GM21515 (cell line): ENCODE measurements around the gene ANKFY1.
"Not testable (repeated sequence)": the region's sequence is repeated elsewhere in the genome, so short reads cannot be mapped to it uniquely, and the experiment has no call there.

Experiments
- ATAC-seq: cut with Tn5 transposase; IDR thresholded peaks from one replicate; pipeline ENCODE4 v1.9.1; 2021; ENCODE audit not compliant: unreplicated experiment

ANKFY1 gene

DNA sequence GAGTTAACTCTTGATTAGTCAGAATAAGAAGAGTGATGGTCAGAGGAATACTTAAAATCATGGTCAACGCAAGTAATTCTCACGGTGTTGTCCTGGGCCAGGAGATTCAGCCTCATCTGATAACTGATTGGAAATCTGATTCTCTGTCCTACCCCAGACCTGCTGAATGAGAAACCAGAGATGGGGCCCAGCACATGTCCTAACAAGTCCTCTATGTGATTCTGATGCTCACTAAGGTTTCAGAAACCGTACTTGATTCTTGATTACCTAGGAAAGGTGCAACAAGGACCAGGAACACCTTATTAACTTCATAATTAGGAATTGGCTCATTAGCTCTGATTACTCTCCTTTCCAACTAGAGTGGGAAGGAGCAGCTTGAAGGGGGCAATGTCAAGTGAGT, 44.5 kb downstream of the ANKFY1 start:
- ATAC-seq = no peak

DNA sequence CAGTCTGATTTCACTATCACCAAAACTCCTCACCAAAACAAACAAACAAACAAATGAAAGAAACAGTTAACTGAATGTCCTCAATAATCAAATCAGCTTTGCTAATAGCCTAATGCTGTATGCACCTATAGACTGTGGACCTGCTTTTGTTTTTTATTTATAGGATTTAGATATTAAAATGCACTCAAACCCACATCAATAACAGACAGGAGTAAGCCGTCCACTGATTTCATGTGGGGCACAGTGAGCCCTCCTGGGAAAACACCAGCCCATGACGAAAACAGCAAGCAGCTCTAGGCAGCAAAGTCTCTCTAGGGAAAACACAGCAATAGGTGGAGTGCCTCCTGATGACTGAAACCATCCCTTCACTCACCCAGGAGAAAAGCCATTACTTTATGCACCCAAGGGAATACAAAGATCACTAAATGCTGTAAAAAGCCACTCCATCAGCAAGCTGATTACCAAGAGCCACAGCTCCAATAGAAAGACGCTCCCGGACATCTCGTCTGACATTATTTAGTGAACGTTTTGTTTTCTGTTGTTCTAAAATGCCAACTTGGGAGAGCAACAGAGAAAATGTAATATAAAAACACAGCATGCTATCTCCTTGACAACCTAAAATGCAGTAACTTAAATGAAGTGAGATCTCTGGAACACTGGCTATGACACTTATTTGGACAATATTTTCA, 47.8 kb downstream of the ANKFY1 start:
- ATAC-seq = no peak

DNA sequence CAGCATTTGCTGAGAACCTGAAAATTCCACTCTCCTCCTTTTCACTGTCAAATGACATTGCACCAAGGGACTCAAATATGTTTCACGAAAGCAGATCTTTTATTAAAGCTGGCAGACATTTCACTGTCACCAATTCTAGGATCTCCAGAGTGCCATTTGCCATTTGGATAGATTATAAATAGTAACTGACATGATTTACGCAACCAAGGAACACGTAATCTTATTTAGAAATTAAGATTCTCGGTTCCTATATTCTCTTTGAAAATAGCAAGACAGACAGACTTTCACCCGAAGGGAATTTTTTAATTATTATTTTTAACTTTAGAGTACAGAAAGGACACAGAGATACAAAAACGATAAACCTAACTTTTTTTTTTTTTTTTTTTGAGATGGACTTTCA, 49.6 kb downstream of the ANKFY1 start:
- no peak for ATAC-seq

- ATAC-seq = no peak
Observed at GRCh38 chr17:4209611-4210010, 54.2 kb downstream of the ANKFY1 start.

DNA sequence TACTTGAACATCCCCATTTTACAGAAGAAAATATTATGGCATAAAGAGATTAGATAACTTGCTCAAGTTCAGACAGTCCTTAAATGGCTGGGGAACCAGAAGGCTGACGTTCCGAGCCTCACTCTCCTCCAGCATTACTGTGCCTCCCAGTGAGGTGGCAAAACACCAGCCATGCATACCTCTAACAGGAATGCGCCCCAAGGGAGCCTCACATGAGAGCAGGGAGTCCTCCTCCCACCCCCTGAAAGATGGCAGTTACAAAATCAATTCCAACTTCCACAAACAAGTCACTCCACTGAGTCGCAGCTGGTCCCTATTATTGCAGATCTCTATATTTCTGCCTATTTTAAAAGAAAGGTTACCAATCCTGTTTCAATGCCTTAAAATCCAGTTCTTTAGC, 55.5 kb downstream of the ANKFY1 start:
- no peak for ATAC-seq

GRCh38 chr17:4206962-4207361, 56.8 kb downstream of the ANKFY1 start:
- no peak for ATAC-seq

DNA sequence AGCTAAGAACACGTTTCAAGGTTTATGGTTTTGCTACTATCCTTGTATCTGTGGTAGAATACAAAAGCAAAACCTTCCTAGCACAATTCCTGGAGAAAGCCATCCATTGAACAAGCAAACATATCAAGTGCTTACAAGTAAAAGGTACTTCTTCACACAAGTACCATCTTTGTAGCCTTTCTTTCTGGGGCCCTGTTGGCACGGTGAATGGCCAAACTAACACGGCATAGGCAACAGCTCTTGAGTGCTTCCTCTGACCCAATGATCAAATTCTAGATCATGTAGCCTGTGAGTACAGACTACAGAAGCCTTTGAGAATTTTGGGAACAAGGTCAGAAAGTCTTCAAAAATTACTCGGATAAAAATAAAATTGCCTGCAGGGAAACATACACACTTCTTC, 57.9 kb downstream of the ANKFY1 start:
- ATAC-seq = no peak

GRCh38 chr17:4204710-4205173, 59.0 kb downstream of the ANKFY1 start:
- no peak for ATAC-seq

- ATAC-seq = no peak
Observed at GRCh38 chr17:4204190-4204589, 59.6 kb downstream of the ANKFY1 start.

DNA sequence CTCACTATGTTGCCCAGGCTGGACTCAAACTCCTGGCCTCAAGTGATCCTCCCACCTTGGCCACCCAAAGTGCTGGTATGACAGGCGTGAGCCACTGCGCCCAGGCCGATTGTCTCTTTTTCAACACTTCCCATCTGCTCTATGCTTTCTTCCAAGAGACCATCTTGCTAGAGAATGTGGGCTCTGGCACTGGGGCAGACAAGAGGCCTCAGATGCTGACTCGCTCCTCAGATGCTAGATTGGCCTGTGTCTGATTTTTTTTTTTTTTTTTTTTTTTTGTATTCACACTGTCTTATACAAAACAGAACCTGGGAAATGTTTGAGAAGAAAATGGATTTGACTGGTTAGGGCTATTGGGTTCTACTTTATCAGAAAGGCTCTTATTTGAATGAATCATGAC, 62.6 kb downstream of the ANKFY1 start:
- no peak for ATAC-seq

- no peak for ATAC-seq
Observed at GRCh38 chr17:4199818-4200402, 63.9 kb downstream of the ANKFY1 start.

GRCh38 chr17:4198995-4199394, 64.8 kb downstream of the ANKFY1 start:
- ATAC-seq = no peak

DNA sequence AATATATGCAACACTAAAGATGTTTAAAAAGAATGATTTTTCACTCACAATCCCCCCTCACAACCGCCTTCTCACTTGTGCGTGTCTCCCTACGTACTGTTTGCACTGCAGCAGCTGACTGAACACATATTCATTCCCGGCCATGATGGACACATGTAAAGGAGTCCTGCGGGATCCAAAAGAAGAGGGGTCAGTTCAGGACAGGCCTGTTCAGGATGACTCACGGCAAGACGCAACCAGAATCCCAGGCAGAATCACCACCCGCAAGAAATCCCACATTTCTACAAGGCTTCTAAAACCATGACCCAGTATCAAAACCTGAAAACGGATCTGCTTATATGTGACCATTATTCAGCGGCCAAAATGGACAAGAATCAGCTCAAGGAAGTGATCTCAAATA, 68.5 kb downstream of the ANKFY1 start:
- no peak for ATAC-seq

DNA sequence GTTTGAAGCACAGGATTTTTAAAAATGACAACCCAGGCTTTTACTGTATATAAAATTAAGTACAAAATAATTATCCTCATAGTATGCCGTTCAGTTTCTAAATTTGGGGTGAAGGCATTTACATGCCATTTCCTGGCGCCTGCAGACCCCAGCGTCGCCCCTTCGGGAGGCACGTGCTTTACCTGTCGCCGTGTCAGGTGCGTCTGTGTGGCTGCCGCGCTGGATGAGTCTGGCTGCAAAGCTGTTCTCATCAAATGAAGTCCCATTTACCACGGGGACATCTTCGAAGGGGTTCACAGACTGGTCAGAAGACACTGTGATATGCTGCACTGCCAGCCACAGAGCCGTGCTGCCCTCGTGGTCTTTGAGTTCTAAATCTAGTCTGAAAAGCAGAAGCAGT, 69.0 kb downstream of the ANKFY1 start:
- ATAC-seq = no peak

GRCh38 chr17:4190791-4191190, 73.0 kb downstream of the ANKFY1 start:
- ATAC-seq = not testable (repeated sequence)

- no peak for ATAC-seq
Observed at GRCh38 chr17:4189280-4189679, 74.5 kb downstream of the ANKFY1 start.

DNA sequence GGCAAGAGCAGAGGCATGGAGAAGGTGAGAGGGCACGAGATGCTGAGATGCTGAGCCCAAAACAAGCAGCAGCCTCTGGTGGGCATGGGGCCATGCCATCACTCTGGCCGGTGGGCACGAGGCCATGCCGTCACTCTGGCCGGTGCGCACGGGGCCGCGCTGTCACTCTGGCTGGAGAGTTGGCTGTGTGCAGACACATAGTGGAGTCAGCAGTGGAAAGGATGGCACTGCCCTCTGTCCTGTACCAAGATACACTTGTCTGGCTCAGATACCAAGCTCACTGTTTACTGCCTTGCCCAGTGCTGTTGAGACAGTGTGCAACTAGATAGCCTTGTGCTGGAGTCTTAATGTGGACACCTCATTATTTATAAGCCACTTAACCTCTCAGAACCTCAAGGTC, 75.7 kb downstream of the ANKFY1 start:
- ATAC-seq = no peak

- ATAC-seq = no peak
Observed at GRCh38 chr17:4187076-4187475, 76.7 kb downstream of the ANKFY1 start.

DNA sequence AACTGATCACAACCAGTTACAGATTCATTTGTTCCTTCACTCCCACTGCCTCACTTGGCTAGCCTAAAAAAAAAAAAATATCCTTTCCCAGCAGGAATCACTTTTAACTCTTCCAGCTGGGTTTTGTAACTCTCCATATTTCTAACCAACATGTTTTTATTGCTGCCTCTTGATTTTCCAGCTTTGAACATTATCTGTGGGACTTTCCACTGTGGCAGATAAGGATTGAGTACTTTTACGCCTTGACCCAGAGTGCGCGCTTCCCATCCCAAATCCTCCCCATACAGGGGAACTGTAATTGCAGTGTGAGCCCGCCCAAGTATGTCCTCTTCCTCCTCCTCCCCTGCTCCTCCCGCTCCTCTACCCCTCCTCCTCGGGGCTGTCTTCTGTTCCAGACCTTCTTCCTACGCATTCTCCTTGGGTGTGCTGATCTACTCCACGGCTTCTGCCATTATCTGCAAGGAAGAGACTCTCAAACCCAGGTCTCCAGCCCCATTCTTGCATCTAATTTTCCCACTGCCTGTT, 77.4 kb downstream of the ANKFY1 start:
- no peak for ATAC-seq

- ATAC-seq = no peak
Observed at GRCh38 chr17:4185656-4186055, 78.1 kb downstream of the ANKFY1 start.

- ATAC-seq = no peak
Observed at GRCh38 chr17:4184811-4185210, 79.0 kb downstream of the ANKFY1 start.

- ATAC-seq = no peak
Observed at GRCh38 chr17:4182043-4182442, 81.7 kb downstream of the ANKFY1 start.

- ATAC-seq = no peak
Observed at GRCh38 chr17:4180791-4181190, 83.0 kb downstream of the ANKFY1 start.
